Peyer's patch (tissue), 4 donors: ENCODE results near the gene KCNE4. TPM values are rescaled to one million over a fixed set of nuclear protein-coding genes. Genes with fewer than 3 reads are reported as not detected.

Experiments
- DNase-seq, 3 donors: peaks; one replicate each; pipeline ENCODE4 v3.0.0-alpha.2; 2017 to 2019
- H3K27ac ChIP-seq, 4 donors: fragments of 200-600 bp; sonication (generic); one replicate each; pipeline ENCODE4 v1.5.1; 2016 to 2019
- H3K27me3 ChIP-seq, 2 donors: fragments of 200-600 bp; sonication (generic); one replicate each; pipeline ENCODE4 v1.5.1; 2019
- H3K36me3 ChIP-seq, 3 donors: fragments of 200-600 bp; sonication (generic); one replicate each; pipeline ENCODE4 v1.5.1; 2016 to 2019
- H3K4me1 ChIP-seq, 4 donors: fragments of 200-600 bp; sonication (generic); one replicate each; pipeline ENCODE4 v1.5.1; 2016 to 2019
- H3K4me3 ChIP-seq, 4 donors: fragments of 200-600 bp; sonication (generic); 1 replicate in 3 of 4; 2 replicates in 1 of 4; pipeline ENCODE4 v1.5.1; 2016 to 2019; ENCODE audit warnings: mild to moderate bottlenecking in 1 of 4
- H3K9me3 ChIP-seq, 4 donors: fragments of 200-600 bp; sonication (generic); one replicate each; pipeline ENCODE4 v1.5.1; 2016 to 2019; ENCODE audit warnings: mild to moderate bottlenecking in 1 of 4
- CTCF ChIP-seq, 6 experiments: fragments of 450-650 bp in 4 of 6; fragments of 200-600 bp in 2 of 6; sonication (generic) in 1 of 6; IDR thresholded peaks; one replicate each; pipeline ENCODE4 v1.5.1; 2017 to 2019; ENCODE audit warnings: antibody characterized with exemption in 6 of 6, mild to moderate bottlenecking in 3 of 6, moderate library complexity in 1 of 6
- POLR2A ChIP-seq, 2 donors: fragments of 450-650 bp; IDR thresholded peaks; one replicate each; pipeline ENCODE4 v1.5.1; 2017; ENCODE audit warnings: antibody characterized with exemption in 2 of 2, mild to moderate bottlenecking in 2 of 2, moderate library complexity in 2 of 2
- total RNA-seq, 4 donors: library from RNA; depleted of rRNA; stranded (reverse); fragments of >200 nt; gene quantifications; one replicate each; pipeline ENCODE4 v1.1.0, GENCODE V29; 2016

KCNE4 gene
- total RNA-seq, 4 donors from 2014 or later, result 0.35 to 2.5 (median 0.79) TPM

GRCh38 chr2:223086370-223086981 lies 34.5 kb downstream of the KCNE4 start:
- Histone ChIP-seq H3K4me1 (no peaks in the 10 kb centered on the region), H3K4me3 (no peak overlapping the region), H3K9me3 (no peaks in the 10 kb centered on the region), H3K27me3 (no peaks in the 10 kb centered on the region), H3K27ac (no peak overlapping the region), H3K36me3 (no peaks in the 10 kb centered on the region)
- no peak for TF ChIP-seq POLR2A (IDR thresholded peaks at IDR 0.05)
- TF ChIP-seq CTCF (IDR thresholded peaks at IDR 0.05), result no peak
- no peak for DNase-seq

GRCh38 chr2:223087466-223087865 lies 35.5 kb downstream of the KCNE4 start:
- no peaks in the 10 kb centered on the region for H3K36me3 ChIP-seq

GRCh38 chr2:223088866-223089265 lies 36.9 kb downstream of the KCNE4 start:
- TF ChIP-seq CTCF (IDR thresholded peaks at IDR 0.05) (no peak), POLR2A (IDR thresholded peaks at IDR 0.05) (no peak)
- DNase-seq, result no peak
- Histone ChIP-seq H3K9me3 (no peaks in the 10 kb centered on the region), H3K36me3 (no peaks in the 10 kb centered on the region), H3K27me3 (no peaks in the 10 kb centered on the region), H3K4me3 (no peak overlapping the region), H3K27ac (no peak overlapping the region), H3K4me1 (no peaks in the 10 kb centered on the region)

More at GRCh38 chr2:223087466-223087865, 35.5 kb downstream of the KCNE4 start:
- Histone ChIP-seq H3K4me1 (no peaks in the 10 kb centered on the region), H3K27ac (no peak overlapping the region), H3K9me3 (no peaks in the 10 kb centered on the region), H3K27me3 (no peaks in the 10 kb centered on the region), H3K4me3 (no peak overlapping the region)
- DNase-seq, result no peak
- no peak for TF ChIP-seq POLR2A (IDR thresholded peaks at IDR 0.05)
- no peak for TF ChIP-seq CTCF (IDR thresholded peaks at IDR 0.05)

GRCh38 chr2:223090039-223090438 lies 38.0 kb downstream of the KCNE4 start:
- Histone ChIP-seq H3K4me1 (no peaks in the 10 kb centered on the region), H3K36me3 (no peaks in the 10 kb centered on the region), H3K9me3 (no peaks in the 10 kb centered on the region), H3K27me3 (no peaks in the 10 kb centered on the region), H3K27ac (no peak overlapping the region), H3K4me3 (no peak overlapping the region)
- no peak for DNase-seq
- TF ChIP-seq POLR2A (IDR thresholded peaks at IDR 0.05) (no peak), CTCF (IDR thresholded peaks at IDR 0.05) (no peak)

GRCh38 chr2:223090540-223091235 lies 38.7 kb downstream of the KCNE4 start:
- no peaks in the 10 kb centered on the region for H3K4me1 ChIP-seq
- no peak overlapping the region for H3K4me3 ChIP-seq
- TF ChIP-seq CTCF (IDR thresholded peaks at IDR 0.05), result no peak
- TF ChIP-seq POLR2A (IDR thresholded peaks at IDR 0.05), result no peak
- no peaks in the 10 kb centered on the region for H3K9me3 ChIP-seq
- H3K27ac ChIP-seq, result no peak overlapping the region
- no peak for DNase-seq
- no peaks in the 10 kb centered on the region for H3K27me3 ChIP-seq
- H3K36me3 ChIP-seq, result no peaks in the 10 kb centered on the region
